H9 (cell line): ENCODE data around the gene ATRIP. TPM values are rescaled to one million over a fixed set of nuclear protein-coding genes. Genes with fewer than 3 reads are reported as not detected.

Experiments
- DNase-seq: peaks from one replicate; pipeline ENCODE4 v3.0.0-alpha.2; 2017
- H2AFZ ChIP-seq: one replicate; pipeline ENCODE4 v1.6.1; 2013; ENCODE audit warnings: mild to moderate bottlenecking, low read length, control low read depth, moderate library complexity
- H2AK5ac ChIP-seq: 2 replicates; pipeline ENCODE4 v1.6.1; 2013; ENCODE audit warnings: low read length, control low read depth, mixed read lengths; ENCODE audit not compliant: insufficient read length
- H2BK120ac ChIP-seq: one replicate; pipeline ENCODE4 v1.6.1; 2013; ENCODE audit warnings: low read depth, mild to moderate bottlenecking, low read length, control low read depth, inconsistent platforms; ENCODE audit not compliant: poor library complexity, severe bottlenecking
- H2BK12ac ChIP-seq: 2 replicates; pipeline ENCODE4 v1.6.1; 2013; ENCODE audit warnings: low read length, control low read depth, mixed read lengths, low read depth; ENCODE audit not compliant: insufficient read length
- H2BK15ac ChIP-seq: 2 replicates; pipeline ENCODE4 v1.6.1; 2013; ENCODE audit warnings: low read depth, low read length, control low read depth
- H2BK20ac ChIP-seq: one replicate; pipeline ENCODE4 v1.6.1; 2013; ENCODE audit warnings: low read depth, mild to moderate bottlenecking, low read length, control low read depth, inconsistent platforms; ENCODE audit not compliant: poor library complexity, severe bottlenecking
- H2BK5ac ChIP-seq: 2 replicates; pipeline ENCODE4 v1.6.1; 2013; ENCODE audit warnings: low read length, control low read depth, mixed read lengths; ENCODE audit not compliant: insufficient read length
- H3K14ac ChIP-seq: 2 replicates; pipeline ENCODE4 v1.6.1; 2013; ENCODE audit warnings: low read length, control low read depth; ENCODE audit not compliant: insufficient read depth
- H3K18ac ChIP-seq: 2 replicates; pipeline ENCODE4 v1.6.1; 2013; ENCODE audit warnings: low read depth, mild to moderate bottlenecking, mixed read lengths, low read length, control low read depth; ENCODE audit not compliant: insufficient read length
- H3K23ac ChIP-seq: 2 replicates; pipeline ENCODE4 v1.6.1; 2013; ENCODE audit warnings: low read length, control low read depth, mixed read lengths, low read depth; ENCODE audit not compliant: insufficient read length
- H3K23me2 ChIP-seq: 2 replicates; pipeline ENCODE4 v1.6.1; 2013; ENCODE audit warnings: low read depth, mild to moderate bottlenecking, mixed read lengths, low read length, control low read depth; ENCODE audit not compliant: insufficient read length, poor library complexity, severe bottlenecking
- H3K27ac ChIP-seq: 2 replicates; pipeline ENCODE4 v1.5.1; 2013; ENCODE audit warnings: low read length, control low read depth, mixed read lengths, low read depth; ENCODE audit not compliant: insufficient read length
- H3K27me3 ChIP-seq: 2 replicates; pipeline ENCODE4 v1.6.1; 2013; ENCODE audit warnings: low read length, control low read depth, inconsistent platforms; ENCODE audit not compliant: insufficient read depth
- H3K4ac ChIP-seq: 2 replicates; pipeline ENCODE4 v1.6.1; 2013; ENCODE audit warnings: low read depth, mild to moderate bottlenecking, control low read depth, inconsistent platforms, low read length, moderate library complexity
- H3K4me1 ChIP-seq: 2 replicates; pipeline ENCODE4 v1.6.1; 2013; ENCODE audit warnings: low read length, control low read depth, inconsistent platforms; ENCODE audit not compliant: insufficient read depth
- H3K4me2 ChIP-seq: 2 replicates; pipeline ENCODE4 v1.6.1; 2013; ENCODE audit warnings: low read length, control low read depth, mixed read lengths; ENCODE audit not compliant: insufficient read length, insufficient read depth
- H3K56ac ChIP-seq: 2 replicates; pipeline ENCODE4 v1.6.1; 2013; ENCODE audit warnings: low read depth, mild to moderate bottlenecking, mixed read lengths, low read length, control low read depth; ENCODE audit not compliant: insufficient read length
- H3K79me1 ChIP-seq: 2 replicates; pipeline ENCODE4 v1.6.1; 2013; ENCODE audit warnings: low read depth, mild to moderate bottlenecking, moderate library complexity, low read length, control low read depth, inconsistent platforms; ENCODE audit not compliant: insufficient read depth, poor library complexity, severe bottlenecking
- H3K79me2 ChIP-seq: 2 replicates; pipeline ENCODE4 v1.6.1; 2013; ENCODE audit warnings: low read length, control low read depth, inconsistent platforms; ENCODE audit not compliant: insufficient read depth
- H3K9ac ChIP-seq: 2 replicates; pipeline ENCODE4 v1.6.1; 2013; ENCODE audit warnings: low read length, control low read depth, mixed read lengths; ENCODE audit not compliant: insufficient read length; ENCODE audit errors: extremely low read depth
- H3K9me3 ChIP-seq: one replicate; pipeline ENCODE4 v1.6.1; 2013; ENCODE audit warnings: low read depth, low read length, inconsistent platforms; ENCODE audit not compliant: control insufficient read depth
- H3T11ph ChIP-seq: one replicate; pipeline ENCODE4 v1.6.1; 2013; ENCODE audit warnings: mild to moderate bottlenecking, low read length, control low read depth, inconsistent platforms
- H4K20me1 ChIP-seq: one replicate; pipeline ENCODE4 v1.6.1; 2013; ENCODE audit not compliant: control insufficient read depth, insufficient read length, insufficient read depth
- H4K5ac ChIP-seq: 2 replicates; pipeline ENCODE4 v1.6.1; 2013; ENCODE audit warnings: low read depth, mild to moderate bottlenecking, mixed read lengths, low read length, control low read depth; ENCODE audit not compliant: insufficient read length
- H4K8ac ChIP-seq: replicated peaks from 2 replicates; pipeline ENCODE4 v1.6.1; 2013; ENCODE audit warnings: low read length, control low read depth, mixed read lengths, low read depth; ENCODE audit not compliant: insufficient read length
- H4K91ac ChIP-seq: 2 replicates; pipeline ENCODE4 v1.6.1; 2013; ENCODE audit warnings: low read depth, mild to moderate bottlenecking, moderate library complexity, mixed read lengths, low read length, control low read depth; ENCODE audit not compliant: insufficient read length
- H3K27ac Mint-ChIP-seq, 3 experiments: 2 replicates in 2 of 3; 3 replicates in 1 of 3; pipeline ENCODE4 v1.8.0; 2020 to 2021; ENCODE audit warnings: mixed read lengths in 3 of 3, mild to moderate bottlenecking in 1 of 3, moderate library complexity in 1 of 3
- H3K27me3 Mint-ChIP-seq: 2 replicates; pipeline ENCODE4 v1.8.0; 2021; ENCODE audit warnings: low read depth, mild to moderate bottlenecking, moderate library complexity, mixed read lengths
- H3K36me3 Mint-ChIP-seq, 3 experiments: 2 replicates in 2 of 3; 3 replicates in 1 of 3; pipeline ENCODE4 v1.8.0; 2020 to 2021; ENCODE audit warnings: low read depth in 3 of 3, mixed read lengths in 3 of 3; ENCODE audit not compliant: insufficient read depth in 1 of 3
- H3K4me1 Mint-ChIP-seq, 2 experiments: 2 replicates each; pipeline ENCODE4 v1.8.0; 2020; ENCODE audit warnings: mixed read lengths in 2 of 2
- H3K4me3 Mint-ChIP-seq, 2 experiments: 2 replicates in 1 of 2; 3 replicates in 1 of 2; pipeline ENCODE4 v1.8.0; 2020 to 2021; ENCODE audit warnings: mild to moderate bottlenecking in 2 of 2, mixed read lengths in 2 of 2, moderate library complexity in 1 of 2
- H3K9me3 Mint-ChIP-seq, 2 experiments: 2 replicates in 1 of 2; 3 replicates in 1 of 2; pipeline ENCODE4 v1.8.0; 2020; ENCODE audit warnings: mild to moderate bottlenecking in 2 of 2, mixed read lengths in 2 of 2, moderate library complexity in 1 of 2
- CTCF ChIP-seq: fragments of 200-600 bp; sonication (generic); conservative IDR thresholded peaks from 3 replicates; pipeline ENCODE4 v1.8.0; 2021; ENCODE audit warnings: antibody characterized with exemption, mild to moderate bottlenecking
- WGBS: extraction: QIAGEN DNeasy Blood & Tissue Kit; methylation state at CpG from one replicate; pipeline ENCODE4 v1.1.7; 2013; ENCODE audit warnings: missing lambda C conversion rate, low lambda C conversion rate, mixed read lengths; ENCODE audit not compliant: insufficient read length; ENCODE audit errors: extremely low coverage; 5-methylcytosine and 5-hydroxymethylcytosine counted together
- total RNA-seq: library from RNA; stranded (reverse); gene quantifications from 2 replicates; pipeline ENCODE4 v1.2.1, GENCODE V29; 2021

The ATRIP gene
- total RNA-seq, 1 experiment from 2014 or later = 16.3 TPM

- Histone ChIP-seq H3K79me1 (no peaks in the 10 kb centered on the region), H2BK5ac (no peak overlapping the region), H3K4me2 (no peak overlapping the region), H3K4ac (no peak overlapping the region), H2AK5ac (no peak overlapping the region), H2BK12ac (no peak overlapping the region), H3K23me2 (no peaks in the 10 kb centered on the region), H4K20me1 (no peaks in the 10 kb centered on the region), H3K9me3 (no peaks in the 10 kb centered on the region), H4K91ac (no peak overlapping the region), H3K56ac (no peak overlapping the region), H3K27ac (no peak overlapping the region), H3K79me2 (no peaks in the 10 kb centered on the region), H2BK20ac (no peak overlapping the region), H2BK120ac (no peak overlapping the region), H3K14ac (no peak overlapping the region), H2AFZ (no peak overlapping the region), H3K18ac (no peak overlapping the region), H2BK15ac (no peak overlapping the region), H4K8ac (no peak overlapping the region), H4K5ac (no peak overlapping the region), H3K23ac (no peak overlapping the region), H3K4me1 (no peaks in the 10 kb centered on the region), H3T11ph (no peak overlapping the region), H3K9ac (no peak overlapping the region), H3K27me3 (no peaks in the 10 kb centered on the region)
- peaks cover 57 to 99% (median 95%) of the 10 kb centered on the region in 3 experiments for H3K36me3 Mint-ChIP-seq
- no CpG with 5 or more reads among the region's 19 CpGs for WGBS
- no peaks in the 10 kb centered on the region for H3K9me3 Mint-ChIP-seq
- H3K27ac Mint-ChIP-seq = no peak overlapping the region
- H3K4me1 Mint-ChIP-seq = no peaks in the 10 kb centered on the region
- H3K27me3 Mint-ChIP-seq = no peaks in the 10 kb centered on the region; the same call in 1 of the 2 replicates
- H3K4me3 Mint-ChIP-seq = peak overlapping the region in 1 of 2 experiments; percentile 20; a peak in 1 of 5 replicates
- TF ChIP-seq CTCF = no peak
- no peak for DNase-seq
Observed at GRCh38 chr3:48412375-48413001, 34.0 kb upstream of the ATRIP start.
